Osteocyte (in vitro differentiated cells): ENCODE data around the gene WDR18. TPM values are rescaled to one million over a fixed set of nuclear protein-coding genes. Genes with fewer than 3 reads are reported as not detected.
"Not testable (repeated sequence)": the region's sequence is repeated elsewhere in the genome, so short reads cannot be mapped to it uniquely, and the experiment has no call there.

Experiments used
- DNase-seq: peaks from one replicate; pipeline ENCODE4 v3.0.0; 2021; ENCODE audit warnings: mixed read lengths; ENCODE audit not compliant: unreplicated experiment; ENCODE audit errors: extremely low spot score
- H3K27ac Mint-ChIP-seq: one replicate; pipeline ENCODE4 v1.8.0; 2021; ENCODE audit warnings: mild to moderate bottlenecking, mixed read lengths; ENCODE audit not compliant: unreplicated experiment
- H3K27me3 Mint-ChIP-seq: one replicate; pipeline ENCODE4 v1.8.0; 2021; ENCODE audit warnings: mixed read lengths; ENCODE audit not compliant: unreplicated experiment
- H3K36me3 Mint-ChIP-seq: one replicate; pipeline ENCODE4 v1.8.0; 2021; ENCODE audit warnings: mixed read lengths; ENCODE audit not compliant: unreplicated experiment
- H3K4me1 Mint-ChIP-seq: one replicate; pipeline ENCODE4 v1.8.0; 2021; ENCODE audit warnings: mixed read lengths; ENCODE audit not compliant: unreplicated experiment
- H3K4me3 Mint-ChIP-seq: one replicate; pipeline ENCODE4 v1.8.0; 2021; ENCODE audit warnings: mild to moderate bottlenecking, moderate library complexity, mixed read lengths; ENCODE audit not compliant: unreplicated experiment
- H3K9me3 Mint-ChIP-seq: one replicate; pipeline ENCODE4 v1.8.0; 2021; ENCODE audit warnings: mixed read lengths; ENCODE audit not compliant: unreplicated experiment
- CTCF ChIP-seq: fragments of 200-600 bp; sonication (generic); IDR thresholded peaks from 2 replicates; pipeline ENCODE4 v1.5.0; 2021; ENCODE audit warnings: antibody characterized with exemption, mild to moderate bottlenecking, moderate library complexity
- total RNA-seq: library from RNA; stranded (reverse); gene quantifications from 2 replicates; pipeline ENCODE4 v1.2.1, GENCODE V29; 2021

Gene WDR18
- total RNA-seq, 1 donor from 2014 or later = 61.2 TPM

DNA sequence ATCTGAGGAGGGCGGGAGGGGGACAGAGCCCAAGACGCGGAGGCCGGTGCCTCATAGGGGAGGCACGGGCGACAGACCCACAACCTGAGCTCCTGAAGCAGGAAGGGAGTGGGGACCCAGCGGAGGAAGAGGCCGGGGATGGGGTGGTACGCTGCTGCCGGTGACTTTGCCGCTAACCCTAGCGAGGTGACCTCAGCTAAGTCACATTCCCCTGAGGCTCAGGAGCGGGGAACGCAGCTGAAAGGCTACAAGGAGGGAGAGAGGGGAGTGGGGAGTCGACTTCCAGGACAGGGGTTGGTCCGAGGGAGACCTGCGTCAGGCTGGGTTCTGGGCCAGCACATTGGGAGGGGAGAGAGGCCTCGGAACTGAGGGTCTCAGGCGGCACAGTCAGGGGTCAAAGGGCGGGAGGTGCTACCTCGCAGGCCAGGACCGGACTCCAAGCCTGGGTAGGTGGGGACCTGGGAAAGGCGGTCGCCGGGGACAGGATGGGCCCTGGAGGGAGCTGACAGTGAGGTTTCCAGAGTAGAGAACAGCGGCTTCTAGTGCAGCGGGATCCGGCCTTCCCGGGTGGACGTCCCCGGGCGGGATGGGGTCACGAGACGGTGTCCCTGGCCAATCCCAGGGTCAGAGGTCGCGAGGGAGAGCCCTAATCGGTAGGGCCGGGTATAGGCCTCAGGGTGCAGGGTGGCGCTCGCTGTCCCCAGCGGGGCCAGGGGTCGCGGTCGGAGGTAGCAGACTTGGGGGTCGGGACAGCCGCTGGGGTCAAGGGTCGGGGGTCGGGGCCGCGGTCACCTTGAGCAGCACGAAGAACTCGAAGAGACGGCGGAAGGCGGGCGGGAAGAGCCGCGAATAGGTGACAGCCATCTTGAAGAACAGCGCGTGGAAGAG lies 36.1 kb downstream of the WDR18 start:
- H3K9me3 Mint-ChIP-seq = no peaks in the 10 kb centered on the region
- no peaks in the 10 kb centered on the region for H3K27me3 Mint-ChIP-seq
- peaks cover 44% of the 10 kb centered on the region for H3K4me1 Mint-ChIP-seq
- peak overlapping the region; percentile 80 for H3K27ac Mint-ChIP-seq
- H3K36me3 Mint-ChIP-seq = no peaks in the 10 kb centered on the region
- H3K4me3 Mint-ChIP-seq = peak overlapping the region; percentile 84
- DNase-seq = no peak
- no peak for TF ChIP-seq CTCF

DNA sequence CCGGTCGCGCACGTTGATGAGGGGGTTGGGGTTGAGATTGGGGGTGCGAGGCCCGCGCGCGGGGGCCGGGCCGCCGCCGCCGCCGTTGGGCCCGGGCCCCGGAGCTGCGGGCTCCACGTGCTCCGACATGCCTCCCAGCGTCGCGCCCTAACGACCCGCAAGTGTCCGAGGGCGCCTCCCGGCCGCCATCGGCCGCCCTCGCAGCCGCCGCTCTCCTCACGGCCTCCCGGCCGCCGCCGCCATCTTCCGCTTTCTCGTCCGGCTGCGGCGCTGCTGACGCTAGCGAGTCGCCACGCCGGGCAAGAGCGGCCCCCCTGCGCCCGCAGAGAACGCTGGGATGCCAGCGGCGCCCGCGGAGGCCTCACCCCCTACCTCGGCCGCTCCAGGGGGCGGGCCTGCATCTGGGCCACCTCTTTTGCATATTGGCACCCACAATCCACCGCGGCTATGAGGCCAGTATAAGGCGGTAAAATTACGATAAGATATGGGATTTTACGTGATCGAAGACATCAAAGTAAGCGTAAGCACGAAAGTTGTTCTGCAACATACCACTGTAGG lies 36.8 kb downstream of the WDR18 start, which contains the start of gene TMEM259:
TSS of gene TMEM259 (minus strand) at position 256 of the 558 bp plus-strand sequence. CDS start at position 129, 127 bp downstream.
- peak within 1 kb of the TSS; percentile 84 for H3K4me3 Mint-ChIP-seq
- peak; percentile 99 for DNase-seq
- peak within 1 kb of the TSS; percentile 97 for H3K27ac Mint-ChIP-seq
- H3K27me3 Mint-ChIP-seq = no peaks in the 10 kb centered on the region
- peaks cover 41% of the 10 kb centered on the region for H3K4me1 Mint-ChIP-seq
- H3K36me3 Mint-ChIP-seq = no peaks in the 10 kb centered on the region
- TF ChIP-seq CTCF = no peak
- no peaks in the 10 kb centered on the region for H3K9me3 Mint-ChIP-seq

GRCh38 chr19:1023883-1024188 lies 39.7 kb downstream of the WDR18 start:
- H3K36me3 Mint-ChIP-seq, H3K9me3 Mint-ChIP-seq, DNase-seq, H3K27me3 Mint-ChIP-seq, H3K27ac Mint-ChIP-seq, H3K4me3 Mint-ChIP-seq: not testable (repeated sequence)
- peaks cover 21% of the 10 kb centered on the region for H3K4me1 Mint-ChIP-seq

- H3K27me3 Mint-ChIP-seq, H3K4me3 Mint-ChIP-seq, H3K27ac Mint-ChIP-seq, H3K36me3 Mint-ChIP-seq, DNase-seq, H3K9me3 Mint-ChIP-seq: not testable (repeated sequence)
- peaks cover 17% of the 10 kb centered on the region for H3K4me1 Mint-ChIP-seq
Measured at GRCh38 chr19:1025080-1025479, 40.9 kb downstream of the WDR18 start.

GRCh38 chr19:1025960-1026782 lies 42.0 kb downstream of the WDR18 start, which contains the start of gene CNN2:
TSS of gene CNN2 (plus strand) at chr19:1026608. CDS start at chr19:1026662, 54 bp downstream.
- peak within 1 kb of the TSS; percentile 90 for H3K4me3 Mint-ChIP-seq
- no peak for TF ChIP-seq CTCF
- H3K27me3 Mint-ChIP-seq = no peaks in the 10 kb centered on the region
- peak; percentile 92 for DNase-seq
- peaks cover 14% of the 10 kb centered on the region for H3K36me3 Mint-ChIP-seq
- no peaks in the 10 kb centered on the region for H3K9me3 Mint-ChIP-seq
- peak within 1 kb of the TSS; percentile 96 for H3K27ac Mint-ChIP-seq
- peaks cover 27% of the 10 kb centered on the region for H3K4me1 Mint-ChIP-seq
